Right ventricle myocardium inferior (tissue), 1 donor: ENCODE data around the gene SUGCT. TPM values are rescaled to one million over a fixed set of nuclear protein-coding genes. Genes with fewer than 3 reads are reported as not detected.
"Not testable (repeated sequence)": the region's sequence is repeated elsewhere in the genome, so short reads cannot be mapped to it uniquely, and the experiment has no call there.

Source experiments
- ATAC-seq: fragments of 200-7000 bp; cut with Tn5 transposase; one replicate; pipeline ENCODE4 v1.9.1; 2020; ENCODE audit warnings: mild to moderate bottlenecking, moderate library complexity
- DNase-seq: peaks from one replicate; pipeline ENCODE4 v3.0.0; 2021; ENCODE audit errors: missing footprints
- intact Hi-C: fragments of 100-400 bp; cut with DNase I; formaldehyde crosslinking; loops from one replicate; pipeline ENCODE4 v1.11.0; 2022
- total RNA-seq: library from RNA; stranded (reverse); fragmentation: NEBNext Ultra II Directional; extraction: Animal tissue kit (Norgen Biotek cat#: 25700); gene quantifications from one replicate; pipeline ENCODE4 v1.2.1, GENCODE V29; 2021
- donor health status: DM: no; HTN: yes; CAD: no; lungs with severe emphysema.

Gene SUGCT
- total RNA-seq, 1 donor from 2014 or later, result 4.4 TPM

- DNase-seq, ATAC-seq, intact Hi-C loops: not testable (repeated sequence)
Measured at GRCh38 chr7:40602351-40602750, 467.5 kb downstream of the SUGCT start.

- DNase-seq, result peak; percentile 75
- ATAC-seq, result peak; percentile 74
- intact Hi-C loops, result no loop called here
Measured at GRCh38 chr7:40604601-40605438, 470.0 kb downstream of the SUGCT start.

- ATAC-seq (no peak), DNase-seq (no peak)
- intact Hi-C loops, result no loop called here
Measured at GRCh38 chr7:40608321-40609075, 473.7 kb downstream of the SUGCT start.

- DNase-seq (no peak), ATAC-seq (no peak)
- intact Hi-C loops, result no loop called here
Measured at GRCh38 chr7:40610461-40610860, 475.7 kb downstream of the SUGCT start.

- intact Hi-C loops, result no loop called here
- DNase-seq (no peak), ATAC-seq (no peak)
Measured at GRCh38 chr7:40611095-40611871, 476.5 kb downstream of the SUGCT start.

- ATAC-seq, result no peak
- no peak for DNase-seq
- intact Hi-C loops, result no loop called here
Measured at GRCh38 chr7:40612298-40612697, 477.5 kb downstream of the SUGCT start.

- intact Hi-C loops, result no loop called here
- no peak for ATAC-seq
- no peak for DNase-seq
Measured at GRCh38 chr7:40619647-40620046, 484.8 kb downstream of the SUGCT start.

DNA sequence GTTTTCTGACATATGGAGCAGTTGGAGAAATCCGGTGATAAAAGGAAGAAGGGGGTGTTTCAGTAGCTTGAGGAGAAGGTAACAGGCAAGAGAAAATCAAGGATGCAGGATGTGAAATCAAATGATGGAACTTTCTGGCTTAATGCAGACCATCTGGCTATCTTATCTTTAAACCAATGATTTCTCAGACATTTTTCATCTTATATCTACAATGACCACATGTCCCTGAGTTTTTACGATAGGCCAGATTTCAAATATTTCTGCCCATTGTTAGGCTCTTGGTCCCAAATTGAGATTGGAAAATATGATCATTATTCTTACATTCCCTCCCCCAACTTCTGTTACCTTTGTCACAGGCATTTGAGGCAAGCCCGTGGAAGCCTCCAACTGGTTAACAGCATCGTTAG is 486.8 kb downstream of the SUGCT start:
- intact Hi-C loops, result no loop called here
- no peak for DNase-seq
- no peak for ATAC-seq

DNA sequence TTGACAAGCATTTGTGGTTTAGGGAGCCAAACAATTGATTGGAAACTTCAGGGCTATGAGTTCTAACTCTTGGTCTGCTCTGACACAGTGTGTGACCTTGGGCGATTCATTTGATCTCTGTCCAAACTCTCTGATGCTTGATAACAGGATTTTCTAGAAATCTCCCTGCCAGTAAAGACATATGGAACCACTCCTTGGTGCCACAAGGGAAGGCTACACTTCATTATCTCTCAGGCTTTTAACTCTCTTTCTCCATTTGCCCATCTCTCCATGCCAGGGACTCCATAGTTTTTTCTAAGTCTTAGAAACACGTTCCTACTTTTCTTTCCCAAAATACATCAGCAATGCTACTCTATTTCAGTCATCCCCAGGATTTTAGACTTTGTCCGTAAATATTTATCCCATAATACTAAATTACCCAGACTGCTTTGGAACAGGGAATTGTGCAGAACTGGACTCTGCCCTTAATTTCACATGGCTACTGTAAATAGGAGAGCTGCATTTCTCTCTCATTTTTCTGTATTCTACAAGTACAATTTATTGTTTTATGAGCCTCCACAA is 488.2 kb downstream of the SUGCT start:
- intact Hi-C loops, result no loop called here
- DNase-seq (no peak), ATAC-seq (no peak)

DNA sequence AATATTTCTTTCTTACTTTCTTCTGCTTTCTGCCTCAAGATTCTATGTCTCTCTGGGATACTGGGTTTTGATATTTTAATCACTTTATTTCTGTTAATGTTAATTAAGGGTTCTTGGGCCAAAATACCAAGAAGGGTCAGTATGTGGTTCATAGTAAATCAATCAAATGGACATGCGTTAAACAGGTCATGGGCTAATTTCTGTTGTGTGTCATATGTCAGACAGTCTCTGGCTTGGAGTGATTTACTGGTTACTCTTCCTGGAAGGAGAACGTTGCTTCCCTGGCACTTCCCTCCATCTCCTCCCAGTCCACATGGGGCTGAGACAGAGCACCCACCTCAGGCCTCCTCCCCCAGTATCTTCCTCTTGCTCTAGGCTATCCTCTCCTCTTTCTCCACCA is 489.1 kb downstream of the SUGCT start:
- intact Hi-C loops, result no loop called here
- no peak for ATAC-seq
- no peak for DNase-seq

DNA sequence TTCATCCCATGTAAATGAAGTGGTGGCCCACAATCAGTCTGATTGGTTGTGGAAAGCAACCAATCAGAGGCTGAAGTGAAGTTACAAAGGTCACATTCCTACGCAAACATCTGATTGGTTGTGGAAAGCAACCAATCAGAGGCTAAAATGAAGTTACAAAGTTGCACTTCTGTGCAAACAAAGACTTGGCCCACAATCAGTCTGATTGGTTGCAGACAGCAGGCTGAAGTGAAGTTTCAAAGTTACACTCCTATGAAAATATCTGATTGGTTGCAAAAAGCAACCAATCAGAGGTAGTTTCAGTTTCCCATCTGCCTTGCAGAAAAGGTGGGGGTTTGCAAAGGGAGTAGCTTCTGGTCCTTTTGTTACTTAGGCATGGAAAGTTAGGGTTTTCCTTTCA is 492.6 kb downstream of the SUGCT start:
- intact Hi-C loops, ATAC-seq, DNase-seq: not testable (repeated sequence)

DNA sequence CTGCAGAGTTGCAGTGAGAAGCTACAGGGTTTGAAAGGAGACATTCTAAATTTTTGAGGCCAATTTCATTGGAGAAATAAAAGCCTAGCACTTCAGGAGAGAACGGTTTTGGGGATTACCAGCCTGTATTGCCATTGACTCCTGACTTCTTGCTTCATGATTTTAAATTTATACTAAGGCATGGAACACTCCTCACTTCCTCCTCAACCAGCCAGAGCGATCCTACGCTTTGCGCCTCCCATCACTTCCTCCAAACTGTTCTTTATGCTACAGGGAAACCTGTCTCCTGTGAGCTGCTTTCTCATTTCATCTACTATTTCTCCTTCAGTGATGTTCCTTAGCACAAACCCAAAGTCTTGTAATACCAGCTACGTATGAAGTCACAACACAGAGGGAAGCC is 495.1 kb downstream of the SUGCT start:
- intact Hi-C loops, result no loop called here
- ATAC-seq (no peak), DNase-seq (no peak)

DNA sequence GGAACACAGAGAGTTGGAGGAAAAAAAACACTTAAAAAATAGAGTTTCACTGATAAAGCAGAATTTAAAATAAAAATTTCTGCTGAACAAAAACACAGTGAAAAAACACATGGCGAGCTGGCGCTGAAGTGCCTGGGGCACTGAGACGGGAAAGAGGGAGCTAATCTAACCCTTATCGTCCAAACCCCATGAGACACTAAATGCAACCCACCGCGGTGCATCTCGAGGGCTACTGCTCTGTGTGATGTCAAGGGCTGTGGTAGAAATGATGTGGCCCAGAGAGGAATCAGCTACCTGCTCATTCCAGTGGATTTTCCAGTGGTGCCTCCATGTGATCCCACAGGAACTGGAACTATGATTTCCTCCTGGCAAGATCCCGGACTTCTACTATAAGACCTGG is 499.3 kb downstream of the SUGCT start:
- ATAC-seq (no peak), DNase-seq (no peak)
- intact Hi-C loops, result no loop called here

DNA sequence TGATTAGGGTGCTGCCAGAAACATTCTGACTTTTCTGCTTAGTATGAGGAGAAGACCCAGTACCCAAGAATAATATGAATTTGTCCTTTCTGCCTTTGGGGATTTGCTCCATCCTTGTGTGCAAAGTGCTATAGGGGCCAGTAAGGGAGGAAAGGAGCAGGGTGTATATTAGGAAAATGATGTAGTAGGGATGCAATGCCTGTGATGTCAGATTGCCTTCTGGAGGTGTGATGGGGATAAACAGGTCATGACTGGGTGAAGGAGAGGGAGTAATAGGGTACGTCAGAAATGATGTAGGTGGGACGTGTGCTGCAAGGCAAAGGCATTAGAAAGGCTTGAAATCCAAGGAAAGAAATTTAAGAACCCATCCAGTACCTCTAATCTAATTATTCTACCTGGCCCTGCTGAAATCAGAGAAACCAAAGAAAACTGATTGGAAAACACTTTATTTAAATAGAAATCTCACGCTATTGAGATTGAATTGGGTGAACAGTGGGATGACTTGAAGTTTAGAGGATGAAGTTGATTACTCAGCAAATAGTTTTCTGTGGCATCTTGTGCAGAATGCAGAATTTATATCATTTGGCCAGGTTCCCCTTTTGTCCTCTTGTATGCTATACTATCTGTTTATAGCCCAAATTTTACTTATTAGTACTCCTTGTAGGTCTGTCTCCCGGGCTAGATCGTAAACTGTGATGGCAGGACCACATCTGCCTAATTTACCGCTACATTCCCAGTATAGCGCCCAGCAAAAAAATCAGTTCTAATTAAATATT is 503.9 kb downstream of the SUGCT start:
- DNase-seq (no peak), ATAC-seq (no peak)
- intact Hi-C loops, result no loop called here

DNA sequence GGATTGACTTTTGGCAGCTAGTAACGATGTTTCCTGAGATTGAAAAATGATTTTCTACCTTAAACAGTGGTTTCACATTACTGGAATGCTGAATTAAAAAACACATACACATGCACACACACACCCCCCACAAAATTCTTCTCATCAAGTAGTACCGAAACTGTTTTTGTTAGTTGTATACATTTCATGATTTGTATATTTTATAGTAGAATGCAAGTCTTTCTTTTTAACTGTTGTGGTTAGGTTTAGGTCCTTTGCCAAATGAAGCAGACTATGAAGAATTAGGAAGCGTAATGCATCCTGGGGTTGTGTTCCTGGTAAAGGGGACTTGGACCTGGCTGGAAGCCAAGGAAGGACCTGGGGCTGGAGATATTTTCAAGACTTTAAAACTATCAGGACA is 505.8 kb downstream of the SUGCT start:
- intact Hi-C loops, result no loop called here
- DNase-seq, result no peak

DNA sequence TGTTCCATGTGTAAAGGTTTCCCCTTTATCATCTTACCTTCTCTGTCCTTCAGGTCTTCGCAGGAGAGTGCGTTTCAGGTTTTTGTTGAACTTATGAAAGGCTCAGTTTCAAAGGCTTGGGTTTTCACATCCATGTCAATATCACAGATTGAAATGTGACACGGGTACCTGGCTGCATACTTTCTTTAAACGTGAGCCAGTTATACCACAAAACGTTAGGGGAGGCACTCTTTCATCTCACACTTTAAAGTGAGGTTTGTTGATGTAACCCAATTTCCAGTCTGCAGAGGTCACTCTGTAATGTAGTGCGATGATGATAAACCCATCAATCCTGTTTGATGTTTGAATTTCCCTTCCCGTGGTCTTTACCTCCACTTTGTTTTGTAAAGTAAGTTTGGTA is 506.9 kb downstream of the SUGCT start:
- intact Hi-C loops, result no loop called here
- ATAC-seq, result no peak
- no peak for DNase-seq

More for the DNA sequence above, 505.8 kb downstream of the SUGCT start:
- ATAC-seq, result no peak

DNA sequence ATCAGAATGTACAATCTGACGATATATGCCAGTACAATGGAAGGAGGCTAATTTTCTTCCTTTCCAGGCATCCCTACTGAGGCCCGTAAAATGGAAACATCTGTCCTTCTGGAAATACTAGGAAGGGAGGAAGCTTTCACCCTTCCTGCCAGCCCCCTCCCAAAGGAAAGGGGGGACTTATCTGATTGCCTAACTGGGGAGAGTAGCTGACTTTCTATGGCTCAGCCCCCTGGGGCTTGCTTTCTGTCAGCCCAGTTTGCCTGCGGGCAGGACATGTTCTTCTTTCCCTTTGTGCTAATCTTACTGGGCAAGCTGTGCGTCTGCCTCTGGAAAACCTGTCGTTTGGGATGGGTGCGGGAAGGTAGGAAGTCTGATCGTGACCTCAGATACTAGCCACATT is 508.9 kb downstream of the SUGCT start:
- intact Hi-C loops, result no loop called here

DNA sequence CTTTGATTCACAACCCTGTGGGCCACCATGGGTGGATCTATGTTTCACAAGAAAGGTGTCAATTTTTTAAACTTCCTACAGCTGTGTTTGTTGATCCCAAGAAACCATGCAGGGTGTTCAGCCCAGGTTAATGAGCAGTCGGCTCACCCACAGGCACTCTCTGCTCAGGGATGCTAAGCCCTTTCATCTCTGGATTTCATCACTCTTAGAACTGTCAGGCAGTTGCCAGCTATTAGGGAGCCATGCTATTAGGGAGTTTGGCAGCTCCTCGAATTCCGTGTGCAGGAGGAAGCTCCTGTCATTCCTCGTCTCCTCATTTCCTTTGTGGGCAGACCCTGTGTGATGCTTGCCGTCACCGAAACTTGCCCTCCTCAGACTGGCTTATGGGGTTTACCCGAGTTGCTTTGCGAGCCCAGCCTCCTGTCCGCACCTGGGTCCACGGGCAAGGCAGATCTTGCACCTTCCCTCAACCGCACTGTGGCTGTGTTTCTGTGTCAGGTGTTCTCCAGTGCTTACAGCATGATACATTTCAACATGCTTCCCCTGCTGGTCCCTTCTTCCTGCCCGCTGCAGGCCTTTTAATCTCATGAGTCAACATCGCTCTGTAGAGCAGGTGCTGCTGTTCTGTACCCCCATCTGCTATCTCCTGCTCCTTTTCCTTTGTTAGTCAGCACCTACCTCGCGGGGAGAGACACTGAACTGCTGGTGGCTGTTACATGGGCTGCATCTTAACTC is 509.8 kb downstream of the SUGCT start:
- DNase-seq (no peak), ATAC-seq (no peak)
- intact Hi-C loops, result no loop called here

More for the DNA sequence above, 508.9 kb downstream of the SUGCT start:
- ATAC-seq, result no peak
- DNase-seq, result no peak
